Measurements from ENCODE around the gene MBNL2.
"Not testable (repeated sequence)": the region's sequence is repeated elsewhere in the genome, so short reads cannot be mapped to it uniquely, and the experiment has no call there.

Gene MBNL2

DNA sequence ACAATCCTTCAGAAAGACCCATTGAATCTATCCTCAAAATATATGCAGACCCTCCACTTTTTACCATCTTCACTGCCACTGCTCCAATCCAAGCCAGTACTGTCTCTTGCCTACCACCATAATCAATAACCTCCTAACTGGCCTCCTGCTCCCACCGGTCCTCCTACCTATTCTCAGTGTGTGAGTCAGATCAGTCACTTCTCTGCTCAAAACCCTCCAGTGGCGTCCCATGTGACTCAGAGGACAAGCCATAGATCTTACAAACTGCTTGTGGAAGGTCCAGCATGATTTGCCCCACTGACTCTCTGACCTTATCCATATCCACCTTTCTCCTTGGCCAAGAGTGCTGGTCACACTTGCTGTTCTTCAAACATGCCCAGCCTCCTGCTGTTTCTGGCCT, 23.4 kb upstream of the MBNL2 start:
- Mint-ChIP-seq H3K9me3 (peaks cover 10% of the 10 kb centered on the region), H3K27me3 (ENCODE audit: low read depth) (peaks cover 11% of the 10 kb centered on the region), H3K27ac (no peak overlapping the region), H3K4me3 (no peak overlapping the region), H3K36me3 (ENCODE audit: low read depth) (no peaks in the 10 kb centered on the region), H3K4me1 (ENCODE audit: low read depth) (no peaks in the 10 kb centered on the region)

- no peaks in the 10 kb centered on the region for H3K4me1 Mint-ChIP-seq (ENCODE audit: low read depth)
- no peak overlapping the region for H3K4me3 Mint-ChIP-seq
- peaks cover 12% of the 10 kb centered on the region for H3K27me3 Mint-ChIP-seq (ENCODE audit: low read depth)
- no peak overlapping the region for H3K27ac Mint-ChIP-seq
- peaks cover 11% of the 10 kb centered on the region for H3K9me3 Mint-ChIP-seq
- no peaks in the 10 kb centered on the region for H3K36me3 Mint-ChIP-seq (ENCODE audit: low read depth)
Observed at GRCh38 chr13:97199451-97199850, 22.7 kb upstream of the MBNL2 start.

DNA sequence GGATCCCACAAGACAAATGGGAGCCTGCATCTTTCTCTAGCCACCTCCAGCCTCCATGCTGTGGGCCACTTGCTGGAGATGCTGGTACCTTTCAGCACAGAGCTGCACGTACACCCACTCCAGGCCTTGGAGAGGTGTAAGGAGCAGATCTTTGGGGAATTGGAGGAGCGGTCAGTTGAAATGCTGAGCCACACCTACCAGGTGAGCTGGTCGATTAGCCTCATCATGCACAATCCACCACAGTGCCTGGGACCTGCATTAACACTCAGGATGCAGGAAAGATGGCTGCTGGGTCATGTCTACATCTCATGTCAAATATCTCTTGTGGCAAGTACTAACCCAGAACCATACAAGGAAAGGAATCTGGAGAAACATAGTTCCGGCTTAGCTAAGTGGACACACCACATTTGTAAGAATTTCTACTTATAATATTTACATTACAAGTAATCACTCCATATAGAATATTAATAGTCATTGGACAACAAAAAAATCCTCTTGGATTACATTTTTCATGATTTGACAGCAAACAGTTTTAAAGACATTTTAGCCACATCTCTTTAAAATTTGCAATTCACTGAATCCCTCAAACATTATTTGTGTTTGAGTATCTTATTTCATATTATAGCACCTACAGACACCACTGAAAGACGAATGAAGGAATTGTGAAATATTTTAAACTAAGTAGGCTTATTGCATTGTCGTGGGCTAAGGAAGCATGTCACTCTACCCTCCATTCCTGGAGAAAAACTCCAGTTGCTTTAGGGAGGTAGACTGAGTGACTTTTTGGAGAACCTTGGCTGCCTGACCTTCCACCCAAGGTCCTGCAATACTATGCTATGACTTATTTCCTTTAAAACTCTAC, 21.8 kb upstream of the MBNL2 start:
- peaks cover 12% of the 10 kb centered on the region for H3K27me3 Mint-ChIP-seq (ENCODE audit: low read depth)
- H3K4me1 Mint-ChIP-seq (ENCODE audit: low read depth): no peaks in the 10 kb centered on the region
- H3K36me3 Mint-ChIP-seq (ENCODE audit: low read depth): no peaks in the 10 kb centered on the region
- H3K4me3 Mint-ChIP-seq: no peak overlapping the region
- no peak overlapping the region for H3K27ac Mint-ChIP-seq
- H3K9me3 Mint-ChIP-seq: peaks cover 11% of the 10 kb centered on the region

DNA sequence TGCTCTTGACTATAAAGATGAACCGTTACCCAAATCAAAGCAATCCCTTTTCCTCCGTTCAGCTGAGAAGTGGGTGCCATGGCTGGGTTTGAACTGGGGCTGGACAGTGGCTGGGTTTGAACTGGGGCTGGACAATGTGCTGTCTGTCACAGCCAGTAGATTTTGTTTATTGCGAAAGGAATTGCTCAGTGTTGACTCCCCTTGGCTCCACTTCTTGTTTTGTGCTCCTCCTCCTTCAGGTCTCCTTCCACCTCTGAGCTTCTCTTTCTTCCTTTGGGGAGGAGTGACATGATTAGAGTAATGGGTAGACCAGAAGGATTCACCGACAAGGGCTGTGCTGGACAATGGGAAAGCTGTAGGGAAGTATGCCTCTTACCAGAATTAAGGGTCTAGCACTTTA, 19.4 kb upstream of the MBNL2 start:
- Mint-ChIP-seq H3K27ac (no peak overlapping the region), H3K9me3 (peaks cover 11% of the 10 kb centered on the region), H3K36me3 (ENCODE audit: low read depth) (no peaks in the 10 kb centered on the region), H3K27me3 (ENCODE audit: low read depth) (peaks cover 9% of the 10 kb centered on the region), H3K4me3 (no peak overlapping the region), H3K4me1 (ENCODE audit: low read depth) (no peaks in the 10 kb centered on the region)

DNA sequence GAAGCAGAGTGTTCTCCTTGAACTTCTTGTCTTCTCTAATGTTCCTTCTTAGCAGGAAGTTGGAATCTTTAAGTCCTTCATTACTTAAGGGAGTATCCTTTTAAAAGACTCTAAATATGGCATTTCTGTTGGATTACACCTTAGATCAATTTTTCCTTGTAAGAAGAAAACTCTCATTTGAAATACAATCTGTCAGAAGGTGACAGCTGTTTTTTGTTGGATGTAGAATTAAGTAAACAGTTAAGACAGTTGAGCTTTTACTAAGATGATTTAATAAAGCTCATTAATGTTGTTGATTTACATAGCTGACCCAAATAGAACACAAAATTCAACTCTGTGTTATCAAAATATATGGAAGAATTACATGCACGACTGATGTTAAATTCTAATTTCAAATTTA, 16.7 kb upstream of the MBNL2 start:
- Mint-ChIP-seq H3K9me3 (peaks cover 5% of the 10 kb centered on the region), H3K36me3 (ENCODE audit: low read depth) (no peaks in the 10 kb centered on the region), H3K4me1 (ENCODE audit: low read depth) (peaks cover 1% of the 10 kb centered on the region), H3K4me3 (no peak overlapping the region), H3K27me3 (ENCODE audit: low read depth) (peaks cover 7% of the 10 kb centered on the region), H3K27ac (no peak overlapping the region)

DNA sequence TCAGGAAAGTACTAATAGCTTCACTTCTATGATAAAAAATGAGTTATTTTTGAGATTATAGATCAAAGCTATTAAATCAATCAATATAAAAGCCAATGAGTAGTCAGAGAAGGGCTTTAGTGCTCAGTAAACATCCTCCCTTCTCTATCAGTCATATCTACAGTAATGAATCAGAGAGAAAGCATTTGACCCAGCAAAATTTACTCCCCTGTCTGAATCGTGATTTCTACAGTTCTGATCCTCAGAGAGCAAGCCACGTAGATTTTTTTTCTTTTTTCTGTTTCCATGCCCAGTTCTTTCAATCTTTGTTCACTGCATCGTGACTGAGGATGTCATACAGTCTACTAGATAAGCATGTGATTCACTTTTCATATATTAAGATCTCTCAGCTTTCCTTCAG, 16.2 kb upstream of the MBNL2 start:
- Mint-ChIP-seq H3K27ac (no peak overlapping the region), H3K27me3 (ENCODE audit: low read depth) (peaks cover 7% of the 10 kb centered on the region), H3K4me1 (ENCODE audit: low read depth) (peaks cover 6% of the 10 kb centered on the region), H3K9me3 (peaks cover 5% of the 10 kb centered on the region), H3K4me3 (no peak overlapping the region), H3K36me3 (ENCODE audit: low read depth) (no peaks in the 10 kb centered on the region)

DNA sequence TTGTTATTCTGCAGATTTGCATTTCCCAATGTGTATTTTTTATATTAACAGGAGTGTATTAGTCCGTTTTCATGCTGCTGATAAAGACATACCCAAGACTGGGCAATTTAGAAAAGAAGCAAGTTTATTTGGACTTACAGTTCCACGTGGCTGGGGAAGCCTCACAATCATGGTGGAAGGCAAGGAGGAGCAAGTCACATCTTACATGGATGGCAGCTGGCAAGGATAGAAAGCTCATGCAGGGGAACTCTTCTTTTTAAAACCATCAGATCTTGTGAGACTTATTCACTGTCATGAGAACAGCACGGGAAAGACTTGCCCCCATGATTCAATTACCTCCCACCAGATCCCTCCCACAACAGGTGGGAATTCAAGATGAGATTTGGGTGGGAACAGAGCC, 14.9 kb upstream of the MBNL2 start:
- not testable (repeated sequence) for H3K4me1 Mint-ChIP-seq (ENCODE audit: low read depth); H3K4me3 Mint-ChIP-seq; H3K27ac Mint-ChIP-seq; H3K9me3 Mint-ChIP-seq; H3K36me3 Mint-ChIP-seq (ENCODE audit: low read depth); H3K27me3 Mint-ChIP-seq (ENCODE audit: low read depth)

DNA sequence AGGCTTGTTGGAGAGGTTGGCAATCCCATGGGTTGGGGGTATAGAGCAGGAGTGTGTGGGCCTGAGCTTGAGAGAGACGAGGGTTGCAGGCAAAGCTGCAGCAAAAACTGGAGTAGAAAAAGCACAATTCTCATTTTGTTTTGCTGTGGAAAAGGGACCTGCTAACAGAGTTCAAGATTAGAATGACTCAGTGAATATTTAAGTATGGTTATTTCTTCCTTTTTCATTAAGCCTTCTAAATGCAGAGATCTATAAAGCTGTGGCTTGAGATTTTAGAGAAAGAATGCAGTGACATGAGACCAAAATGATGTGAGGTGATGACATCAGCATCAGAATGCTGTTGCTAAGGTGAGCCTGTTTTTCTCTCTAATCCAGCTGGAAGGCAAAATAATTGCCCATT, 10.8 kb upstream of the MBNL2 start:
- peaks cover 14% of the 10 kb centered on the region for H3K4me1 Mint-ChIP-seq (ENCODE audit: low read depth)
- peaks cover 3% of the 10 kb centered on the region for H3K27me3 Mint-ChIP-seq (ENCODE audit: low read depth)
- no peaks in the 10 kb centered on the region for H3K9me3 Mint-ChIP-seq
- H3K4me3 Mint-ChIP-seq: no peak overlapping the region
- no peaks in the 10 kb centered on the region for H3K36me3 Mint-ChIP-seq (ENCODE audit: low read depth)
- no peak overlapping the region for H3K27ac Mint-ChIP-seq

DNA sequence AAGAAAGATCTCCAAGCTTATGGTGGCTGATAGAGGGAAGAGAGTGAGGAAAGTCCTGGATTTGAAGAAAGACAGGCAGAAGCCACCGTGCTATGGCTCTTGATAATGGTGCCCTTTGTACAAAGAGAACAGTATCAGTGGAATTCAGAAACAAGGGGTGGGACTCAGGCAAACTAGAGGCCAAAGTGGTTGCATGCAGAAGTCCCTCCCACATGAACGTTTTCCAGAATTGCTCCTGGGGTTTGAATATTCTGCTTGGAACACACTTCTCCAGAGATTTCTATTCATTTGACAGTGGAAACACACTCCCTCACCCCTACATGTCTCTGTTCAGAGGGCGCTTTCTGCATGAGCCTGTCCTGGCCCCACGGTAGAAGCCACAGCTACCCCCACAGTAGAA, 10.1 kb upstream of the MBNL2 start:
- H3K27me3 Mint-ChIP-seq (ENCODE audit: low read depth): peaks cover 3% of the 10 kb centered on the region
- H3K36me3 Mint-ChIP-seq (ENCODE audit: low read depth): no peaks in the 10 kb centered on the region
- no peak overlapping the region for H3K27ac Mint-ChIP-seq
- H3K9me3 Mint-ChIP-seq: no peaks in the 10 kb centered on the region
- no peak overlapping the region for H3K4me3 Mint-ChIP-seq
- peaks cover 14% of the 10 kb centered on the region for H3K4me1 Mint-ChIP-seq (ENCODE audit: low read depth)

DNA sequence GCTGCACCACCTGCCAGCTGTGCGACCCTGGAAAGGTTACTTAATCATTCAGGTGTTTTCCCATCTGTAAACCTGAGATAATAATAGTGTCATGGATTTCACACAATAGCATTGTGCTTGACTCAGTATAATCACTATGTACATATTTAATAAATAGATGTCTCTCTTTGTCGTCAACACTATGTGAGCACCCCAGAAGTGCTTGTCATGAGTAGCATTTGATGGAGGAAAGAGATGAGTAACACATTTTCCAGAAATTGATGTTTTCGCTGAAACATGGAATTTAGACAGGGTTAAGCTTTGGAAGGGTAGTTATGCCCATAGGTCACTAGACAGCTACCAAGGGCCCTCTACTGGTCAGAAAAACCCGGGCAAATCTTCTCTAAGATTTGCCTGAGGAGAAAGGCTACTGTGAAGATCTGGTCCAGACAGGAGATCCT, 9.5 kb upstream of the MBNL2 start:
- H3K9me3 Mint-ChIP-seq: no peaks in the 10 kb centered on the region
- peaks cover 3% of the 10 kb centered on the region for H3K27me3 Mint-ChIP-seq (ENCODE audit: low read depth)
- peaks cover 14% of the 10 kb centered on the region for H3K4me1 Mint-ChIP-seq (ENCODE audit: low read depth)
- no peaks in the 10 kb centered on the region for H3K36me3 Mint-ChIP-seq (ENCODE audit: low read depth)
- no peak overlapping the region for H3K27ac Mint-ChIP-seq
- H3K4me3 Mint-ChIP-seq: no peak overlapping the region

GRCh38 chr13:97214921-97215320, 7.2 kb upstream of the MBNL2 start:
- Mint-ChIP-seq H3K27ac (no peak overlapping the region), H3K4me1 (ENCODE audit: low read depth) (peaks cover 14% of the 10 kb centered on the region), H3K27me3 (ENCODE audit: low read depth) (no peaks in the 10 kb centered on the region)

GRCh38 chr13:97215325-97215724, 6.8 kb upstream of the MBNL2 start:
- Mint-ChIP-seq H3K27me3 (ENCODE audit: low read depth) (no peaks in the 10 kb centered on the region), H3K36me3 (ENCODE audit: low read depth) (no peaks in the 10 kb centered on the region), H3K4me1 (ENCODE audit: low read depth) (peaks cover 13% of the 10 kb centered on the region), H3K4me3 (no peak overlapping the region), H3K27ac (no peak overlapping the region), H3K9me3 (no peaks in the 10 kb centered on the region)

More at GRCh38 chr13:97214921-97215320, 7.2 kb upstream of the MBNL2 start:
- H3K9me3 Mint-ChIP-seq: no peaks in the 10 kb centered on the region
- H3K36me3 Mint-ChIP-seq (ENCODE audit: low read depth): no peaks in the 10 kb centered on the region
- no peak overlapping the region for H3K4me3 Mint-ChIP-seq

- peaks cover 20% of the 10 kb centered on the region for H3K4me1 Mint-ChIP-seq (ENCODE audit: low read depth)
- H3K9me3 Mint-ChIP-seq: no peaks in the 10 kb centered on the region
- H3K27ac Mint-ChIP-seq: no peak overlapping the region
- H3K4me3 Mint-ChIP-seq: no peak overlapping the region
- no peaks in the 10 kb centered on the region for H3K27me3 Mint-ChIP-seq (ENCODE audit: low read depth)
- H3K36me3 Mint-ChIP-seq (ENCODE audit: low read depth): peaks cover 1% of the 10 kb centered on the region
Observed at GRCh38 chr13:97219226-97219625, 2.9 kb upstream of the MBNL2 start.

DNA sequence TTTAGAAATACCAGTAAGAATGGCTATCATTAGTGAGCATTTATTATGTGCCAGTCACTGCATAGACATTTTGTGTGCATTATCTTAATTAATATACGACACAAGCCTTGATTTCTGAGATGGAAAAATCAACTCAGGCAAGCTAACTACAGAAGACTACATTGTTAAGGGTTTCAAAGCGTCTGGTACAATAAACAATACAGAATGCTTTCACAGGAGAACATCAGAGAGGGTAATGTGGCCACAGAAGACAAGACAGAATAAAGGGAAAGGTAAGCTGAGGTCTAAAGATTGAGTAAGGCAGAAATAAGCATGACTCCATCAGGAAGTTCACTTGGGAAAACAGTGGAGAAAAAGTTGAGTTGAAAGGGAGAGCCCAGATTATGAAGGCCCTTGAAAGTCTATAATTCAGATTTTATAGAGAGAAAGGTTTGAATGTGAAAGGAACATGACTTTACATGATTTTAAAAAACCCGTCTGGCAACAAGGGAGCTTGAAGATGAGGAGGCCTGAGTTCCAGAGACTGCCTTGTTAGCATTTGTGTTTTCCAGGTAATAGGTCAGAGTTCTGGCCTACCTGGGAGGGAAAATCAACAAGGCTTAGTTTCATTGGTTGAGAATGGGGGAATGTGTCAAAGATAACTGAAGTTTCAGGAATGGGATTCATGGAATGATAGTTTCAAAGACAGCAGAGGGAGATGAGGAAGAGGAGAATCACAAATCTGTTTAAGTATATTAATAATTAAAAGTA, 1.8 kb upstream of the MBNL2 start:
- Mint-ChIP-seq H3K4me1 (ENCODE audit: low read depth) (peaks cover 29% of the 10 kb centered on the region), H3K4me3 (no peak overlapping the region), H3K9me3 (no peaks in the 10 kb centered on the region), H3K27me3 (ENCODE audit: low read depth) (no peaks in the 10 kb centered on the region), H3K36me3 (ENCODE audit: low read depth) (peaks cover 3% of the 10 kb centered on the region), H3K27ac (no peak overlapping the region)

GRCh38 chr13:97221046-97221445, 1.1 kb upstream of the MBNL2 start:
- no peak overlapping the region for H3K27ac Mint-ChIP-seq
- H3K4me3 Mint-ChIP-seq: no peak overlapping the region
- no peaks in the 10 kb centered on the region for H3K9me3 Mint-ChIP-seq
- H3K4me1 Mint-ChIP-seq (ENCODE audit: low read depth): peaks cover 33% of the 10 kb centered on the region
- no peaks in the 10 kb centered on the region for H3K27me3 Mint-ChIP-seq (ENCODE audit: low read depth)
- H3K36me3 Mint-ChIP-seq (ENCODE audit: low read depth): peaks cover 7% of the 10 kb centered on the region
